WTC11 (cell line): ENCODE results near the gene ATP5ME. TPM values are rescaled to one million over a fixed set of nuclear protein-coding genes. Genes with fewer than 3 reads are reported as not detected.
A peak's percentile ranks its signal among the peaks of the same experiment; 100 is the strongest.

Source experiments
- ATAC-seq: fragments of 200-7000 bp; cut with Tn5 transposase; 2 replicates; pipeline ENCODE4 v1.10.0; 2021; ENCODE audit warnings: mild to moderate bottlenecking, moderate library complexity
- CTCF ChIA-PET: fragments of 300-600 bp; sonication (Branson Sonifier 250); formaldehyde crosslinking; loops from one replicate; lab custom pipeline; 2021; ENCODE audit warnings: antibody characterized with exemption; lab: Charles Lee
- POLR2A ChIA-PET: fragments of 350-600 bp; sonication (Branson Sonifier 250); formaldehyde crosslinking; loops from one replicate; lab custom pipeline; 2021; ENCODE audit warnings: antibody characterized with exemption; lab: Charles Lee
- DNase-seq: peaks from one replicate; pipeline ENCODE4 v3.0.0; 2021; ENCODE audit warnings: low spot score
- H3K27ac Mint-ChIP-seq: 2 replicates; pipeline ENCODE4 v1.8.0; 2021; ENCODE audit warnings: mixed read lengths
- H3K27me3 Mint-ChIP-seq: 2 replicates; pipeline ENCODE4 v1.8.0; 2021; ENCODE audit warnings: low read depth, mild to moderate bottlenecking, moderate library complexity, mixed read lengths
- H3K36me3 Mint-ChIP-seq: 2 replicates; pipeline ENCODE4 v1.8.0; 2021; ENCODE audit warnings: mixed read lengths
- H3K4me1 Mint-ChIP-seq: 2 replicates; pipeline ENCODE4 v1.8.0; 2022; ENCODE audit warnings: mixed read lengths
- H3K4me3 Mint-ChIP-seq: 2 replicates; pipeline ENCODE4 v1.8.0; 2021; ENCODE audit warnings: mild to moderate bottlenecking, moderate library complexity, mixed read lengths
- H3K9me3 Mint-ChIP-seq: 2 replicates; pipeline ENCODE4 v1.8.0; 2021; ENCODE audit warnings: mixed read lengths
- CREB1 ChIP-seq: sonication (generic); formaldehyde crosslinking; IDR thresholded peaks from 2 replicates; pipeline ENCODE4 v1.8.0; 2023; ENCODE audit warnings: mild to moderate bottlenecking, missing genetic modification reagents
- ESRRA ChIP-seq: sonication (generic); formaldehyde crosslinking; IDR thresholded peaks from 2 replicates; pipeline ENCODE4 v1.8.1; 2022; ENCODE audit warnings: mild to moderate bottlenecking, missing genetic modification reagents, borderline replicate concordance
- IRF2 ChIP-seq: sonication (generic); formaldehyde crosslinking; IDR thresholded peaks from 2 replicates; pipeline ENCODE4 v1.8.0; 2022; ENCODE audit warnings: low read depth, missing genetic modification reagents, borderline replicate concordance
- MXD4 ChIP-seq: fragments of 250-450 bp; sonication (Bioruptor Pico); IDR thresholded peaks from 2 replicates; pipeline ENCODE4 v1.8.0; 2021; ENCODE audit warnings: mild to moderate bottlenecking, moderate library complexity, borderline replicate concordance
- PRRX2 ChIP-seq: fragments of 250-450 bp; sonication (Bioruptor Pico); IDR thresholded peaks from 2 replicates; pipeline ENCODE4 v1.8.0; 2021; ENCODE audit warnings: mild to moderate bottlenecking
- SMAD3 ChIP-seq: sonication (generic); formaldehyde crosslinking; IDR thresholded peaks from 2 replicates; pipeline ENCODE4 v1.8.0; 2022; ENCODE audit warnings: missing genetic modification reagents, mild to moderate bottlenecking, borderline replicate concordance
- SP1 ChIP-seq: sonication (generic); formaldehyde crosslinking; conservative IDR thresholded peaks from 2 replicates; pipeline ENCODE4 v1.8.1; 2022; ENCODE audit warnings: missing genetic modification reagents
- ZBTB43 ChIP-seq: sonication (generic); formaldehyde crosslinking; IDR thresholded peaks from 2 replicates; pipeline ENCODE4 v1.8.1; 2023; ENCODE audit warnings: mild to moderate bottlenecking, missing genetic modification reagents
- ZMAT4 ChIP-seq: fragments of 250-450 bp; sonication (Bioruptor Pico); IDR thresholded peaks from 2 replicates; pipeline ENCODE4 v1.9.0; 2021; ENCODE audit warnings: mild to moderate bottlenecking
- ZNF671 ChIP-seq: fragments of 250-450 bp; sonication (Bioruptor Pico); IDR thresholded peaks from 2 replicates; pipeline ENCODE4 v1.8.0; 2021; ENCODE audit warnings: mild to moderate bottlenecking
- total RNA-seq: library from RNA; stranded (reverse); gene quantifications from 3 replicates; pipeline ENCODE4 v1.2.3, GENCODE V29; 2021
- TF ChIP-seq, protein P1 (sequence below): sonication (generic); formaldehyde crosslinking; conservative IDR thresholded peaks from 2 replicates; pipeline ENCODE4 v1.8.1; 2022; ENCODE audit warnings: mild to moderate bottlenecking, missing genetic modification reagents
- TF ChIP-seq, protein P2 (sequence below): sonication (generic); formaldehyde crosslinking; IDR thresholded peaks from 2 replicates; pipeline ENCODE4 v1.8.1; 2022; ENCODE audit warnings: low read depth, missing genetic modification reagents, borderline replicate concordance
- TF ChIP-seq, protein P3 (sequence below): sonication (generic); formaldehyde crosslinking; IDR thresholded peaks from 2 replicates; pipeline ENCODE4 v1.8.1; 2022; ENCODE audit warnings: mild to moderate bottlenecking, missing genetic modification reagents, moderate library complexity, borderline replicate concordance
- TF ChIP-seq, protein P4 (sequence below): sonication (generic); formaldehyde crosslinking; IDR thresholded peaks from 2 replicates; pipeline ENCODE4 v1.8.0; 2022; ENCODE audit warnings: mild to moderate bottlenecking, missing genetic modification reagents
- TF ChIP-seq, protein P5 (sequence below): sonication (generic); formaldehyde crosslinking; IDR thresholded peaks from 2 replicates; pipeline ENCODE4 v1.8.1; 2022; ENCODE audit warnings: low read depth, mild to moderate bottlenecking, moderate library complexity, missing genetic modification reagents, borderline replicate concordance

Gene ATP5ME
- total RNA-seq, 1 experiment from 2014 or later = 468 TPM

GRCh38 chr4:712093-712492 lies 38.0 kb upstream of the ATP5ME start:
- CTCF ChIA-PET = no interaction called here
- H3K4me1 Mint-ChIP-seq = peaks cover 10% of the 10 kb centered on the region; the same call in 1 of the 2 replicates
- H3K27me3 Mint-ChIP-seq = no peaks in the 10 kb centered on the region
- H3K36me3 Mint-ChIP-seq = peaks cover 30% of the 10 kb centered on the region
- no peak overlapping the region for H3K4me3 Mint-ChIP-seq
- DNase-seq (no peak), ATAC-seq (no peak)
- TF ChIP-seq ESRRA (CRISPR knock-in tag) = no peak
- TF ChIP-seq, protein P1, sequence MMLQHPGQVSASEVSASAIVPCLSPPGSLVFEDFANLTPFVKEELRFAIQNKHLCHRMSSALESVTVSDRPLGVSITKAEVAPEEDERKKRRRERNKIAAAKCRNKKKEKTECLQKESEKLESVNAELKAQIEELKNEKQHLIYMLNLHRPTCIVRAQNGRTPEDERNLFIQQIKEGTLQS = no peak
- TF ChIP-seq IRF2 (CRISPR knock-in tag) = no peak
- TF ChIP-seq CREB1 = no peak
- no peak for TF ChIP-seq PRRX2
- TF ChIP-seq, all 79 proteins: peak for 0
- POLR2A ChIA-PET = no interaction called here
- Mint-ChIP-seq H3K27ac (no peak overlapping the region), H3K9me3 (peaks cover 11% of the 10 kb centered on the region)

DNA sequence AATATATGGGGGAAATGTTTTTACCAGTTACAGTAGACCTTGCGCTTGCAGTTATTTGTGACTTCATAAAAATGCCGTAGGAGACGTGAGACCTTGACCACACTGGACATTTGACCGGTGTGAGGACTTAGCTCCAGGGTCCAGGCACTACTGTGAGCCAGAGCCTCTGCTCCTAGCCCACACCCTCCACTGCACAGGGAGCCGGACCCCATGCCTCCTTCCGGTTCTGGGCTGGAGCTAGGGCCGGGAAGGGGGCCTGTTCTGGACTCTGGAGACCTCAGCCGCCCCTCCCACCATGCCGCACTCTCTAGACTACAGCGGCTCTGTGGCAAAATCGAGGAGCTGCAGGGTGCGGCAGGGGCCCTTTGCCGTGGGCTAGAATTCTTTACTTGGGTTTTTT lies 36.8 kb upstream of the ATP5ME start:
- Mint-ChIP-seq H3K27me3 (no peaks in the 10 kb centered on the region), H3K27ac (no peak overlapping the region), H3K9me3 (peaks cover 11% of the 10 kb centered on the region), H3K36me3 (peaks cover 30% of the 10 kb centered on the region)
- ATAC-seq (0 out of 2 replicates have a peak, but pooled peaks have one; percentile 17), DNase-seq (no peak)
- POLR2A ChIA-PET = interaction anchor here (0.7 kb wide), 1 partner anchor 373 kb away, joined by 3 read pairs; no protein-coding TSS in a partner anchor
- no peak for TF ChIP-seq ZBTB43 (CRISPR knock-in tag)
- no peak for TF ChIP-seq SMAD3
- no peak for TF ChIP-seq CREB1
- no peak for TF ChIP-seq ZNF671 (CRISPR knock-in tag)
- TF ChIP-seq MXD4 (CRISPR knock-in tag) = no peak
- TF ChIP-seq, protein P2, sequence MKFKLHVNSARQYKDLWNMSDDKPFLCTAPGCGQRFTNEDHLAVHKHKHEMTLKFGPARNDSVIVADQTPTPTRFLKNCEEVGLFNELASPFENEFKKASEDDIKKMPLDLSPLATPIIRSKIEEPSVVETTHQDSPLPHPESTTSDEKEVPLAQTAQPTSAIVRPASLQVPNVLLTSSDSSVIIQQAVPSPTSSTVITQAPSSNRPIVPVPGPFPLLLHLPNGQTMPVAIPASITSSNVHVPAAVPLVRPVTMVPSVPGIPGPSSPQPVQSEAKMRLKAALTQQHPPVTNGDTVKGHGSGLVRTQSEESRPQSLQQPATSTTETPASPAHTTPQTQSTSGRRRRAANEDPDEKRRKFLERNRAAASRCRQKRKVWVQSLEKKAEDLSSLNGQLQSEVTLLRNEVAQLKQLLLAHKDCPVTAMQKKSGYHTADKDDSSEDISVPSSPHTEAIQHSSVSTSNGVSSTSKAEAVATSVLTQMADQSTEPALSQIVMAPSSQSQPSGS (CRISPR knock-in tag) = no peak
- TF ChIP-seq, protein P3, sequence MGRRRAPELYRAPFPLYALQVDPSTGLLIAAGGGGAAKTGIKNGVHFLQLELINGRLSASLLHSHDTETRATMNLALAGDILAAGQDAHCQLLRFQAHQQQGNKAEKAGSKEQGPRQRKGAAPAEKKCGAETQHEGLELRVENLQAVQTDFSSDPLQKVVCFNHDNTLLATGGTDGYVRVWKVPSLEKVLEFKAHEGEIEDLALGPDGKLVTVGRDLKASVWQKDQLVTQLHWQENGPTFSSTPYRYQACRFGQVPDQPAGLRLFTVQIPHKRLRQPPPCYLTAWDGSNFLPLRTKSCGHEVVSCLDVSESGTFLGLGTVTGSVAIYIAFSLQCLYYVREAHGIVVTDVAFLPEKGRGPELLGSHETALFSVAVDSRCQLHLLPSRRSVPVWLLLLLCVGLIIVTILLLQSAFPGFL = no peak
- TF ChIP-seq, protein P1 = no peak
- TF ChIP-seq, protein P4, sequence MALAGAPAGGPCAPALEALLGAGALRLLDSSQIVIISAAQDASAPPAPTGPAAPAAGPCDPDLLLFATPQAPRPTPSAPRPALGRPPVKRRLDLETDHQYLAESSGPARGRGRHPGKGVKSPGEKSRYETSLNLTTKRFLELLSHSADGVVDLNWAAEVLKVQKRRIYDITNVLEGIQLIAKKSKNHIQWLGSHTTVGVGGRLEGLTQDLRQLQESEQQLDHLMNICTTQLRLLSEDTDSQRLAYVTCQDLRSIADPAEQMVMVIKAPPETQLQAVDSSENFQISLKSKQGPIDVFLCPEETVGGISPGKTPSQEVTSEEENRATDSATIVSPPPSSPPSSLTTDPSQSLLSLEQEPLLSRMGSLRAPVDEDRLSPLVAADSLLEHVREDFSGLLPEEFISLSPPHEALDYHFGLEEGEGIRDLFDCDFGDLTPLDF (CRISPR knock-in tag) = no peak
- TF ChIP-seq SP1 = no peak
- TF ChIP-seq, protein P5, sequence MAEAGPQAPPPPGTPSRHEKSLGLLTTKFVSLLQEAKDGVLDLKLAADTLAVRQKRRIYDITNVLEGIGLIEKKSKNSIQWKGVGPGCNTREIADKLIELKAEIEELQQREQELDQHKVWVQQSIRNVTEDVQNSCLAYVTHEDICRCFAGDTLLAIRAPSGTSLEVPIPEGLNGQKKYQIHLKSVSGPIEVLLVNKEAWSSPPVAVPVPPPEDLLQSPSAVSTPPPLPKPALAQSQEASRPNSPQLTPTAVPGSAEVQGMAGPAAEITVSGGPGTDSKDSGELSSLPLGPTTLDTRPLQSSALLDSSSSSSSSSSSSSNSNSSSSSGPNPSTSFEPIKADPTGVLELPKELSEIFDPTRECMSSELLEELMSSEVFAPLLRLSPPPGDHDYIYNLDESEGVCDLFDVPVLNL (CRISPR knock-in tag) = no peak
- no peak for TF ChIP-seq ZMAT4
- TF ChIP-seq, all 79 proteins: peak for 0
- CTCF ChIA-PET = interaction anchor here (1.4 kb wide), 1 partner anchor 27 kb away, joined by 3 read pairs; no protein-coding TSS in a partner anchor
- H3K4me3 Mint-ChIP-seq = no peak overlapping the region
- H3K4me1 Mint-ChIP-seq = peaks cover 10% of the 10 kb centered on the region; the same call in 1 of the 2 replicates
